OCI-LY1 (cell line): Measurements from ENCODE around the gene TMPRSS13.

Source experiments
- H2AFZ ChIP-seq: fragments of 200-600 bp; sonication (generic), shearing (Covaris generic); 2 replicates; pipeline ENCODE4 v1.6.0; 2014; ENCODE audit warnings: antibody characterized with exemption, mild to moderate bottlenecking, low read length
- H3F3A ChIP-seq: fragments of 200-600 bp; sonication (generic), shearing (Covaris generic); 2 replicates; pipeline ENCODE4 v1.6.0; 2014; ENCODE audit warnings: mild to moderate bottlenecking, antibody characterized with exemption, low read length, moderate library complexity; ENCODE audit not compliant: insufficient read depth
- H3K27ac ChIP-seq: fragments of 200-600 bp; sonication (generic); 2 replicates; pipeline ENCODE4 v1.5.1; 2014; ENCODE audit warnings: low read length, mixed run types, mild to moderate bottlenecking, low read depth; ENCODE audit not compliant: poor library complexity, severe bottlenecking
- H3K27me3 ChIP-seq: fragments of 200-600 bp; sonication (generic); 2 replicates; pipeline ENCODE4 v1.6.0; 2014; ENCODE audit warnings: antibody characterized with exemption, mild to moderate bottlenecking, low read length, moderate library complexity; ENCODE audit not compliant: insufficient read depth
- H3K36me3 ChIP-seq: fragments of 200-600 bp; sonication (generic); 2 replicates; pipeline ENCODE4 v1.6.1; 2014; ENCODE audit warnings: mild to moderate bottlenecking, antibody characterized with exemption, low read length, moderate library complexity, mixed read lengths; ENCODE audit not compliant: insufficient read depth
- H3K4me1 ChIP-seq: fragments of 200-600 bp; sonication (generic); 2 replicates; pipeline ENCODE4 v1.5.1; 2014; ENCODE audit warnings: mild to moderate bottlenecking, low read length, moderate library complexity; ENCODE audit not compliant: insufficient read depth, severe bottlenecking
- H3K4me2 ChIP-seq: fragments of 200-600 bp; sonication (generic), shearing (Covaris generic); 2 replicates; pipeline ENCODE4 v1.6.1; 2014; ENCODE audit warnings: low read length
- H3K4me3 ChIP-seq: fragments of 200-600 bp; sonication (generic); 2 replicates; pipeline ENCODE4 v1.5.1; 2014; ENCODE audit warnings: low read length, low read depth, mild to moderate bottlenecking, mixed read lengths; ENCODE audit not compliant: poor library complexity, severe bottlenecking
- H3K79me2 ChIP-seq: fragments of 200-600 bp; shearing (Covaris generic); 2 replicates; pipeline ENCODE4 v1.6.1; 2016; ENCODE audit warnings: mixed run types, low read length, mixed read lengths; ENCODE audit not compliant: insufficient read depth
- H3K9ac ChIP-seq: fragments of 200-600 bp; sonication (generic), shearing (Covaris generic); 2 replicates; pipeline ENCODE4 v1.6.1; 2014; ENCODE audit warnings: mild to moderate bottlenecking, low read length, mixed read lengths
- H3K9me2 ChIP-seq: fragments of 200-600 bp; sonication (generic), shearing (Covaris generic); 2 replicates; pipeline ENCODE4 v1.6.1; 2014; ENCODE audit warnings: low read depth, mild to moderate bottlenecking, low read length, mixed read lengths
- H3K9me3 ChIP-seq: fragments of 200-600 bp; shearing (Covaris generic); 2 replicates; pipeline ENCODE4 v1.6.1; 2014; ENCODE audit warnings: low read length, mixed read lengths
- H4K20me1 ChIP-seq: fragments of 200-600 bp; sonication (generic), shearing (Covaris generic); 2 replicates; pipeline ENCODE4 v1.6.0; 2016; ENCODE audit warnings: mild to moderate bottlenecking, low read length; ENCODE audit not compliant: insufficient read depth
- CTCF ChIP-seq: fragments of 200-600 bp; sonication (generic), shearing (Covaris generic); IDR thresholded peaks from 2 replicates; pipeline ENCODE4 v1.5.1; 2017; ENCODE audit warnings: mild to moderate bottlenecking, antibody characterized with exemption, low read length, moderate library complexity, mixed read lengths
- EZH2 ChIP-seq: fragments of 200-600 bp; sonication (generic), shearing (Covaris generic); IDR thresholded peaks from 2 replicates; pipeline ENCODE4 v1.8.0; 2017; ENCODE audit warnings: borderline replicate concordance, mixed run types, mild to moderate bottlenecking, antibody characterized with exemption, low read length, moderate library complexity, mixed read lengths

Gene TMPRSS13

GRCh38 chr11:117887431-117888138, 41.6 kb downstream of the TMPRSS13 start:
- no peaks in the 10 kb centered on the region for H3K4me1 ChIP-seq
- no peaks in the 10 kb centered on the region for H3K36me3 ChIP-seq
- H3K27ac ChIP-seq: no peak overlapping the region
- no peaks in the 10 kb centered on the region for H3K79me2 ChIP-seq
- H3K4me2 ChIP-seq: no peak overlapping the region
- no peaks in the 10 kb centered on the region for H3F3A ChIP-seq
- H4K20me1 ChIP-seq: no peaks in the 10 kb centered on the region
- H3K9me3 ChIP-seq: no peaks in the 10 kb centered on the region
- H3K4me3 ChIP-seq: no peak overlapping the region
- TF ChIP-seq CTCF (no peak), EZH2 (no peak)
- no peaks in the 10 kb centered on the region for H3K9me2 ChIP-seq
- no peaks in the 10 kb centered on the region; the same call in 1 of the 2 replicates for H3K27me3 ChIP-seq
- no peak overlapping the region for H3K9ac ChIP-seq
- H2AFZ ChIP-seq: no peak overlapping the region

- no peak for TF ChIP-seq CTCF
- TF ChIP-seq EZH2: no peak
- H3K4me3 ChIP-seq: no peak overlapping the region
- no peaks in the 10 kb centered on the region for H3K9me3 ChIP-seq
- H3K9ac ChIP-seq: no peak overlapping the region
- H3K79me2 ChIP-seq: no peaks in the 10 kb centered on the region
- no peaks in the 10 kb centered on the region; the same call in 1 of the 2 replicates for H3K27me3 ChIP-seq
- H3K27ac ChIP-seq: no peak overlapping the region
- no peaks in the 10 kb centered on the region for H3K4me1 ChIP-seq
- no peak overlapping the region for H2AFZ ChIP-seq
- no peak overlapping the region for H3K4me2 ChIP-seq
- H4K20me1 ChIP-seq: no peaks in the 10 kb centered on the region
- H3K36me3 ChIP-seq: no peaks in the 10 kb centered on the region
- H3K9me2 ChIP-seq: no peaks in the 10 kb centered on the region
- no peaks in the 10 kb centered on the region for H3F3A ChIP-seq
Measured at GRCh38 chr11:117885777-117886176, 43.4 kb downstream of the TMPRSS13 start.

GRCh38 chr11:117884994-117885393, 44.2 kb downstream of the TMPRSS13 start:
- no peak for TF ChIP-seq CTCF
- no peak for TF ChIP-seq EZH2
- Histone ChIP-seq H3K27ac (no peak overlapping the region), H4K20me1 (no peaks in the 10 kb centered on the region), H3K4me3 (no peak overlapping the region), H3K36me3 (no peaks in the 10 kb centered on the region), H3K79me2 (no peaks in the 10 kb centered on the region), H3K27me3 (no peaks in the 10 kb centered on the region; the same call in 1 of the 2 replicates), H3K9me3 (no peaks in the 10 kb centered on the region), H3K9ac (no peak overlapping the region), H2AFZ (no peak overlapping the region), H3K4me2 (no peak overlapping the region), H3K4me1 (no peaks in the 10 kb centered on the region), H3F3A (no peaks in the 10 kb centered on the region), H3K9me2 (no peaks in the 10 kb centered on the region)
